GM13977 (cell line): ENCODE measurements around the gene SH3PXD2B.

Experiments
- DNase-seq: peaks from one replicate; pipeline ENCODE4 v3.0.0; 2012; ENCODE audit warnings: low spot score
- in situ Hi-C: fragments of 300-500 bp; cut with MboI; formaldehyde crosslinking; loops from one replicate; pipeline ENCODE4 v1.12.0; 2022; ENCODE audit warnings: low sequenced_read_pairs, low pct_unique_long_range_greater_than_20kb, mixed read lengths, inconsistent platforms; ENCODE audit not compliant: unreplicated experiment
- TF ChIP-seq, protein P1 (sequence below): IDR thresholded peaks from 2 replicates; pipeline ENCODE4 v1.5.1; 2012; ENCODE audit warnings: mild to moderate bottlenecking, control low read depth; ENCODE audit not compliant: insufficient read depth; ENCODE audit errors: extremely low read depth, missing control alignments

Gene SH3PXD2B

DNA sequence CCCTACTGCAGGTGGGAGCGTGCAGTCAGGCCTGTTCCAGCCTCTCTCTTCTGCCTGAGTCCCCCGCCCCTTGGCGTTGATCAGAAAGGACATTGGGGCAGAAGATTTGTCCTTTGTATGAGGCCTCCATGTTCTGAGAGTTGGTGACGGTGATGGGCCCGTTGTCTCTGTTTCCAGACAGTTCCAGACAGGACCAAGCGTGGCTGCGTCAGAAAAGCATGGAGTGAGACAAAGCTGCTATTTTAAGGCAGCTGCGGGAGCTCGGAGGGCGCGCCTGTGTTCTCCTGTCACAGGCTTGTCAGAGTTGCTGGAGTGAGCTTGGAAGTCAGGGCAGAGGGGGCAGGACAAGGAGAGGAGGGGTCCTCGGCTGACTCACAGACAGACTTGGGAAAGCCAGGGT, 32.1 kb upstream of the SH3PXD2B start:
- no peak for DNase-seq
- in situ Hi-C loops: loop anchor here (25.0 kb wide), 1 partner anchor 451 kb away; no protein-coding TSS in a partner anchor
- TF ChIP-seq, protein P1, sequence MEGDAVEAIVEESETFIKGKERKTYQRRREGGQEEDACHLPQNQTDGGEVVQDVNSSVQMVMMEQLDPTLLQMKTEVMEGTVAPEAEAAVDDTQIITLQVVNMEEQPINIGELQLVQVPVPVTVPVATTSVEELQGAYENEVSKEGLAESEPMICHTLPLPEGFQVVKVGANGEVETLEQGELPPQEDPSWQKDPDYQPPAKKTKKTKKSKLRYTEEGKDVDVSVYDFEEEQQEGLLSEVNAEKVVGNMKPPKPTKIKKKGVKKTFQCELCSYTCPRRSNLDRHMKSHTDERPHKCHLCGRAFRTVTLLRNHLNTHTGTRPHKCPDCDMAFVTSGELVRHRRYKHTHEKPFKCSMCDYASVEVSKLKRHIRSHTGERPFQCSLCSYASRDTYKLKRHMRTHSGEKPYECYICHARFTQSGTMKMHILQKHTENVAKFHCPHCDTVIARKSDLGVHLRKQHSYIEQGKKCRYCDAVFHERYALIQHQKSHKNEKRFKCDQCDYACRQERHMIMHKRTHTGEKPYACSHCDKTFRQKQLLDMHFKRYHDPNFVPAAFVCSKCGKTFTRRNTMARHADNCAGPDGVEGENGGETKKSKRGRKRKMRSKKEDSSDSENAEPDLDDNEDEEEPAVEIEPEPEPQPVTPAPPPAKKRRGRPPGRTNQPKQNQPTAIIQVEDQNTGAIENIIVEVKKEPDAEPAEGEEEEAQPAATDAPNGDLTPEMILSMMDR: no peak

DNA sequence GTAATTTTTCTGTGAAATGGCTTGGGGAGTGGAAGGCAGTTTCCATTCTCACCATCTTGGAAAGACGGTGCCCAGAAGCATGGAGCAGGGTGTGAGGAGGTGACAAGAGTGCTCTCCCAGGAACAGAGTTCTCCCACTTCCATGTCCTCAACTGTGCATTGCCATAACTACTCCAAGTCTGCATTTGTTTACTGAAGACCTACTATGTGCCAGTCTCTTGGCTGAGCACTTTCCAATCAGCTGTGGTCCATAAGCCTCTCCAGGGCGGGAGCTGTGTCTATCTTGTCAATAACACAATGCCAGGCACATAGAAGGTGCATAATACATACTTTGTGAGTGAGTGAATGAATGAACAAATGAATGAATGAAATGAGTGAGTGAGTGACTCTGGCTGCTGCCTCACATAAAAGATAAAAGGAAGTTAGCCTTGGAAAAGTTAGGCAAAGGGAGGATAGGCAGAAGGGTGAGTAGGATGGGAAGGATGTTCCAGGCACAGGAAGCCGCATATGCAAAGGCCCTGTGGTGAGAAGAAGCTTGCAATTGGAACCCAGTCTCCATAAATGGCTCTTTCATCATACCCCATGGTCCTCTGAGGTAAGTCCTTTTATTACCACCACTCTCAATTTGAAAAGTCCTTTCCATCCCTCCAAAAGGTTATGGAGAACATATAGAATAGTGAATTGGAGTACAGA, 31.3 kb upstream of the SH3PXD2B start:
- TF ChIP-seq, protein P1: no peak
- no peak for DNase-seq
- in situ Hi-C loops: loop anchor here (25.0 kb wide), 1 partner anchor 452 kb away; no protein-coding TSS in a partner anchor

DNA sequence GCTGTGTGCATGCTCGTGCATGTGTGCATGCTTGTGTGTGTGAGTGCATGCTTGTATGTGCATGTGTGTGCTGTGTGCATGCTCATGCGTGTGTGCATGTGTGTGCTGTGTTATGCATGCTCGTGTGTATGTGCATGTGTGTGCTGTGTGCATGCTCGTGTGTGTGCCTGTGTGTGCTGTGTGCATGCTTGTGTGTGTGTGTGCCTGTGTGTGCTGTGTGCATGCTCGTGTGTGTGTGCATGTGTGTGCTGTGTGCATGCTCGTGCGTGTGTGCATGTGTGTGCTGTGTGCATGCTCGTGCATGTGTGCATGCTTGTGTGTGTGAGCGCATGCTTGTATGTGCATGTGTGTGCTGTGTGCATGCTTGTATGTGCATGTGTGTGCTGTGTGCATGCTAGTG, 30.3 kb upstream of the SH3PXD2B start:
- TF ChIP-seq, protein P1: no peak
- in situ Hi-C loops: loop anchor here (25.0 kb wide), 1 partner anchor 453 kb away; no protein-coding TSS in a partner anchor
- DNase-seq: no peak

DNA sequence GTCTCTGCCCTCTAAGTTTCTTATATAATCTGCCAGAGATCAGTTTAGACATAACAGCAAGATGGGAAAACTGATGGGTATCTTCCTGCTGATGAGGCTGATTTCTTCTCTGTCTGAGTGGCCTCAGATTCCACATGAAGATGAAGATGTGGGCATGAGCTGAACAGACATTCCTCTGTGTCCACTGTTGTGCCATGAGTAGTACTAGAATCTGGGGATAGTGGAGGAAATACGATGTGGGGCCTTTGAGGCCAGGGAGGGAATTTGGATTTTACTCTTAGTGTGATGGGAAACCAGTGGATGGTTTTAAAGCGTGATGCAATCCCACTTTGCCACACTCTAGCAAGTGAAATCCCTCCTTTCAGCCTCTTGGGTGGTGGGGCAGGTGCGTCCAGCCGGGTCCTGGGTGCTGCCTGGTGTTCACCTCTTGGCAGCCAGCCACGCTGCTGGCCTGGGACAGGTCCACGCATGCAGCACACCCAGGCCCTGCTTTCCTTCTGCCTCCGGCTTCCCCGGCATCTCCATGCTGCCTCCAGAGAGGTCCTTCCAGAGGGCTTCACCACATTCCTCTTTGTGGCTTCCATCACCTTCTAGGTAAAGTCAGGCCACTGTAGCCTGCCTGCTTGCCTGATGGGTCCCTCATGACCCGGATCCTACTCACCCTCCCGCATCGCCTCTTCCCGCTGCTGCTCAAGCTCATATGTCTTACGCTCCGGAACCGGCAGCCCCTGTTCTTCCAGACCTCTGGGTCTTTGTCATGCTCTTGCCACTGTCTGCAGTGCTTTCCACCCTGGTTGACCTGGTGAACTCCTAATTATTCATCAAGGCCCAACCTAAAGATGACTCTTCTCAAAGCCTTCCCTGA, 28.1 kb upstream of the SH3PXD2B start:
- TF ChIP-seq, protein P1: no peak
- in situ Hi-C loops: loop anchor here (25.0 kb wide), 1 partner anchor 455 kb away; no protein-coding TSS in a partner anchor

DNA sequence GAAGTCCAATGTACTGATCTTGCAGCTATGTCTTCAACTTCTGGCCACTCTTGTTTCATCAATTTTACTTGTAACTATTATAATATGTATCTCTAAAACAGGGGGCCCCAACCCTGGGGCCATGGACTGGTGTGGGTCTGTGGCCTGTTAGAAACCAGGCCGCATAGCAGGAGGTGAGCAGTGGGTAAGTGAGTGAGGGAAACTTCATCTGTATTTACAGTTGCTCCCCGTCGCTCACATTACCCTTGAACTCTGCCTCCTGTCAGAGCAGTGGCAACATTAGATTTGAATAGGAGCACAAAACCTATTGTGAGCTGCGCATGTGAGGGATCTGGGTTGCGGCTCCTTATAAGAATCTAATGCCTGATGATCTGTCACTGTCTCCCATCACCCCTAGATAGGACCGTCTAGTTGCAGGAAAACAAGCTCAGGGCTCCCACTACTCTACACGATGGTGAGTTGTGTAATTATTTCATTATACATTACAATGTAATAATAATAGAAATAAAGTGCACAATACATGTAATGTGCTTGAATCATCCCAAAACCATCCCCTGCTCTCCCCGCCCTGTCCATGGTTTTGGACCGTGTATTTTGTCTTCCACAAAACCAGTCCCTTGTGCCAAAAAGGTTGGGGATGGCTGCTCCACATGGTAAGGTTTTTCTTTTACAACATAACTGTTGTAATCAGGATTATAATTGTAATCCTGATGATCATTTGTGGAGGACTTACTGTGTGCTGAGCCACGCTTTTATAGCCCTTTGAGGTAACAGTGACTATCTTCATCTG, 26.9 kb upstream of the SH3PXD2B start:
- no peak for DNase-seq
- in situ Hi-C loops: loop anchor here (25.0 kb wide), 1 partner anchor 456 kb away; no protein-coding TSS in a partner anchor
- TF ChIP-seq, protein P1: no peak

More for the DNA sequence above, 28.1 kb upstream of the SH3PXD2B start:
- no peak for DNase-seq

DNA sequence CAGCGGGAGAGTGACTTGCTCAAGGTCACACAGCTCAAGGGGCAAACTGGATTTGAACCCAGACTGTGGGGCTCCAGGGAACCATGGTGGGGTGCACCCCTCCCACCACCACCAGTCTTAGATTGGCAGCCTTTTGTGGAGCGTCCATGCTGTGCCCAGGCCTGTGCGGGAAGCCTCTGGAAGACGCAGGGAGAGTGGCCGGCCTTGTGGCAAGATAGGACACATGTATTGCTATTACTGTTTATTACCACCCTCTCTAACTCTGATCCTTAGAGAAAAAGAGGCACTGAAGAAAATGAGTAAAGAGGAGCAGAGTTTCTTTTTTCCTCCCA, 25.4 kb upstream of the SH3PXD2B start:
- in situ Hi-C loops: loop anchor here (5.0 to 25.0 kb wide), 2 partner anchors 213 to 458 kb away; no protein-coding TSS in a partner anchor
- TF ChIP-seq, protein P1: no peak
- DNase-seq: no peak
